ENCODE data around the gene CDKN2A. TPM values are rescaled to one million over a fixed set of nuclear protein-coding genes. Genes with fewer than 3 reads are reported as not detected.

CDKN2A gene
- total RNA-seq, 1 experiment from 2014 or later, result 0.35 TPM

- Histone ChIP-seq H3K14ac (ENCODE audit: insufficient read depth, low read length) (no peak overlapping the region), H2BK120ac (ENCODE audit: low read depth, low read length, poor library complexity, severe bottlenecking) (no peak overlapping the region), H2BK20ac (ENCODE audit: low read depth, low read length, poor library complexity, severe bottlenecking) (no peak overlapping the region), H2BK15ac (ENCODE audit: low read depth, low read length) (no peak overlapping the region), H3K9me3 (ENCODE audit: control insufficient read depth, low read depth, low read length) (no peaks in the 10 kb centered on the region), H2AFZ (ENCODE audit: low read length) (no peak overlapping the region), H3K79me1 (ENCODE audit: insufficient read depth, low read depth, low read length, poor library complexity, severe bottlenecking) (no peaks in the 10 kb centered on the region), H2AK5ac (ENCODE audit: insufficient read length, low read length) (no peak overlapping the region), H3T11ph (ENCODE audit: low read length) (no peak overlapping the region), H4K91ac (ENCODE audit: insufficient read length, low read depth, low read length) (no peak overlapping the region), H3K27me3 (ENCODE audit: insufficient read depth, low read length) (no peaks in the 10 kb centered on the region), H3K79me2 (ENCODE audit: insufficient read depth, low read length) (no peaks in the 10 kb centered on the region), H4K5ac (ENCODE audit: insufficient read length, low read depth, low read length) (no peak overlapping the region), H3K56ac (ENCODE audit: insufficient read length, low read depth, low read length) (no peak overlapping the region), H3K18ac (ENCODE audit: insufficient read length, low read depth, low read length) (no peak overlapping the region), H2BK12ac (ENCODE audit: insufficient read length, low read depth, low read length) (no peak overlapping the region), H3K27ac (ENCODE audit: insufficient read length, low read depth, low read length) (no peak overlapping the region), H3K4me2 (ENCODE audit: insufficient read depth, insufficient read length, low read length) (no peak overlapping the region), H4K8ac (replicated peaks; ENCODE audit: insufficient read length, low read depth, low read length) (no peak overlapping the region), H3K23ac (ENCODE audit: insufficient read length, low read depth, low read length) (no peak overlapping the region), H4K20me1 (ENCODE audit: control insufficient read depth, insufficient read depth, insufficient read length) (no peaks in the 10 kb centered on the region), H3K4ac (ENCODE audit: low read depth, low read length) (no peak overlapping the region), H3K4me1 (ENCODE audit: insufficient read depth, low read length) (no peaks in the 10 kb centered on the region; the same call in 1 of the 2 replicates), H2BK5ac (ENCODE audit: insufficient read length, low read length) (no peak overlapping the region), H3K23me2 (ENCODE audit: insufficient read length, low read depth, low read length, poor library complexity, severe bottlenecking) (no peaks in the 10 kb centered on the region), H3K9ac (ENCODE audit: extremely low read depth, insufficient read length, low read length) (no peak overlapping the region)
- Mint-ChIP-seq H3K36me3 (ENCODE audit: insufficient read depth in 1 of 3, low read depth in 3 of 3) (no peaks in the 10 kb centered on the region), H3K4me1 (0 out of 4 replicates have a peak, but pooled peaks cover 0 to 4% of the 10 kb centered on the region in 2 experiments), H3K9me3 (no peaks in the 10 kb centered on the region), H3K27ac (no peak overlapping the region), H3K4me3 (no peak overlapping the region), H3K27me3 (ENCODE audit: low read depth) (no peaks in the 10 kb centered on the region)
- no peak for TF ChIP-seq CTCF (conservative IDR thresholded peaks at IDR 0.05)
- DNase-seq, result no peak
- no CpG with 5 or more reads among the region's 3 CpGs for WGBS (ENCODE audit: extremely low coverage, insufficient read length, low lambda C conversion rate)
Measured at GRCh38 chr9:22043928-22044327, 49.7 kb upstream of the CDKN2A start.

Data from H9 (cell line).